Endothelial cell (in vitro differentiated cells): ENCODE measurements around the gene IFIT5. TPM values are rescaled to one million over a fixed set of nuclear protein-coding genes. Genes with fewer than 3 reads are reported as not detected.

ENCODE experiments used
- DNase-seq: peaks from one replicate; pipeline ENCODE4 v3.0.0; 2021; ENCODE audit warnings: low spot score
- H3K27ac Mint-ChIP-seq: one replicate; pipeline ENCODE4 v1.8.0; 2021; ENCODE audit warnings: mixed read lengths, inconsistent platforms; ENCODE audit not compliant: unreplicated experiment
- H3K27me3 Mint-ChIP-seq: one replicate; pipeline ENCODE4 v1.8.0; 2021; ENCODE audit warnings: mild to moderate bottlenecking, moderate library complexity, mixed read lengths, inconsistent platforms; ENCODE audit not compliant: unreplicated experiment
- H3K36me3 Mint-ChIP-seq: one replicate; pipeline ENCODE4 v1.8.0; 2021; ENCODE audit warnings: mild to moderate bottlenecking, low read depth, mixed read lengths, inconsistent platforms; ENCODE audit not compliant: unreplicated experiment
- H3K4me1 Mint-ChIP-seq: one replicate; pipeline ENCODE4 v1.8.0; 2021; ENCODE audit warnings: mild to moderate bottlenecking, mixed read lengths, inconsistent platforms; ENCODE audit not compliant: unreplicated experiment
- H3K4me3 Mint-ChIP-seq: one replicate; pipeline ENCODE4 v1.8.0; 2021; ENCODE audit warnings: mild to moderate bottlenecking, mixed read lengths, inconsistent platforms; ENCODE audit not compliant: unreplicated experiment
- H3K9me3 Mint-ChIP-seq: one replicate; pipeline ENCODE4 v1.8.0; 2021; ENCODE audit warnings: mixed read lengths, inconsistent platforms; ENCODE audit not compliant: unreplicated experiment
- total RNA-seq: library from RNA; stranded (reverse); fragmentation: NEBNext Ultra II Directional; extraction: Animal tissue kit (Norgen Biotek cat#: 25700); gene quantifications from one replicate; pipeline ENCODE4 v1.2.1, GENCODE V29; 2021; ENCODE audit not compliant: unreplicated experiment
- TF ChIP-seq, protein P1 (sequence below): fragments of 200-600 bp; sonication (generic); IDR thresholded peaks from one replicate; pipeline ENCODE4 v1.5.0; 2021; ENCODE audit warnings: antibody characterized with exemption; ENCODE audit not compliant: unreplicated experiment

IFIT5 gene
- total RNA-seq, 1 donor from 2014 or later, result 8.2 TPM

DNA sequence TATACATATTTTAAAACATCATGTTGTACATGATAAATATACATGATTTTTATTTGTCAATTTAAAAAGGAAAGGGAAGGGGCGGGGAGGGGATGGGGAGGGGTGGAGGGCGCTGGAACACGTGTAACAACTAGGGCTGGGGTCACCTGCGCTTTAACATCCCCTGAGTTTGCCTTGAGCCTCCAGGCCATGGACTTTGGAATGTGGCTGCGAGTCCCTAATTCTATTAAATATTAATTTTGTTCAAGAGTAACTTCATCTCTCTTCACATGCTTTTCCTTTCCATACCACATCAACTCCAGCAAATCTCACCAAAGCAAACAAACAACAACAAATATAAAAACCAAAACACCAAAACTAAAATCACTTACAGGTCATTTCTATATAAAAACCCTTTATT, 10.6 kb downstream of the IFIT5 start:
- Mint-ChIP-seq H3K36me3 (no peaks in the 10 kb centered on the region), H3K4me1 (peaks cover 3% of the 10 kb centered on the region), H3K27me3 (no peaks in the 10 kb centered on the region), H3K9me3 (no peaks in the 10 kb centered on the region), H3K27ac (no peak overlapping the region), H3K4me3 (no peak overlapping the region)
- DNase-seq, result no peak
- TF ChIP-seq, protein P1, sequence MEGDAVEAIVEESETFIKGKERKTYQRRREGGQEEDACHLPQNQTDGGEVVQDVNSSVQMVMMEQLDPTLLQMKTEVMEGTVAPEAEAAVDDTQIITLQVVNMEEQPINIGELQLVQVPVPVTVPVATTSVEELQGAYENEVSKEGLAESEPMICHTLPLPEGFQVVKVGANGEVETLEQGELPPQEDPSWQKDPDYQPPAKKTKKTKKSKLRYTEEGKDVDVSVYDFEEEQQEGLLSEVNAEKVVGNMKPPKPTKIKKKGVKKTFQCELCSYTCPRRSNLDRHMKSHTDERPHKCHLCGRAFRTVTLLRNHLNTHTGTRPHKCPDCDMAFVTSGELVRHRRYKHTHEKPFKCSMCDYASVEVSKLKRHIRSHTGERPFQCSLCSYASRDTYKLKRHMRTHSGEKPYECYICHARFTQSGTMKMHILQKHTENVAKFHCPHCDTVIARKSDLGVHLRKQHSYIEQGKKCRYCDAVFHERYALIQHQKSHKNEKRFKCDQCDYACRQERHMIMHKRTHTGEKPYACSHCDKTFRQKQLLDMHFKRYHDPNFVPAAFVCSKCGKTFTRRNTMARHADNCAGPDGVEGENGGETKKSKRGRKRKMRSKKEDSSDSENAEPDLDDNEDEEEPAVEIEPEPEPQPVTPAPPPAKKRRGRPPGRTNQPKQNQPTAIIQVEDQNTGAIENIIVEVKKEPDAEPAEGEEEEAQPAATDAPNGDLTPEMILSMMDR, result no peak

DNA sequence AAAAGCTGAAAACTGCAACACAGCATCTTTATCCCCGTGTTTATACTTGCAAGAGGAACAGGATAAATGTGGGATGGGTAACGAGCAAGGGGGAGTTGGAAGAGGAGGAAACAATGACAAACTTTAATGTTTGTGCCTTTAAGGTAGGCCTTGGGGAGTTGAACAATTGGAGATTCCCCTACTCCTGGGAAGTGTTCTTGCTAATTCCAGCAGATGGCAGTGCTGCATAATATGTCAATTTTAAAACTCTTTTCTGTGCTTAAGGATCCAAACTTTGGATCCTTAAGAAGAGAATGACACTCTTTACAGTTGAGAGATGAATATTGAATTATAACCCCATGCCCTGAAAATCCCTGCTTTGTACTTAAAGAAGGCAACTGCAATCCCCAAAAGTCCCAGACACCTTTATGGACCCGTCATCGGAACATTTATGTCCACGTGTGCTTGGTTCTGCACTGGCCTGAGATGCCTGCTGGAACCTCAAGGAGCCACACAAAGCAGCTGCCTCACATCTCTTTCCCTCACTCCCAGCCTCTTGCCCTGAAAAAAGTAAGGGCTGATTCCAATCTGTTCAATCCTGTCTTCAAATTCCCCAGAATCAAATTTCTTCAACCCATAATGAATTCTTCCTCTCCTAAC, 12.0 kb downstream of the IFIT5 start:
- H3K9me3 Mint-ChIP-seq, result no peaks in the 10 kb centered on the region
- no peak overlapping the region for H3K27ac Mint-ChIP-seq

DNA sequence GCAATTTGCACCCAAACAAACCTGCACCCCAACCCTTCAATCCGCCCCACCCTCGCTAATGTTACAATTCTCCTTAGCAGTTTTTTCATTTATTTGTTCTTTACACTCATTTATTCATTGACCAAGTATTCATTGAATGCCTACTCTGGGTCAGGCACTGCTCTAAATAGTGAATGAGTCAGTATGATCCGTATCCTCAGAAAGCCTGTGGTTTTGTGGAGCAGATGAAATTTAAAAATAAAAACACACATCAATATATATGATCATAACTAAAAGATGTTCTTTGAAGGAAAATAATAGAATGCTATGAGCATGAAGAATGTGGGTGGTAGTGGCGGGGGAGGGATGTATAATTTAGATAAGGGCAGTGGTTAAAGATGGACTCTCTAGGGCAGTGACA, 13.3 kb downstream of the IFIT5 start:
- TF ChIP-seq, protein P1, result no peak
- Mint-ChIP-seq H3K27ac (no peak overlapping the region), H3K27me3 (no peaks in the 10 kb centered on the region), H3K9me3 (no peaks in the 10 kb centered on the region), H3K36me3 (no peaks in the 10 kb centered on the region), H3K4me1 (peaks cover 3% of the 10 kb centered on the region), H3K4me3 (no peak overlapping the region)
- DNase-seq, result no peak

More for the DNA sequence above, 12.0 kb downstream of the IFIT5 start:
- peak; percentile 12 for DNase-seq
- Mint-ChIP-seq H3K27me3 (no peaks in the 10 kb centered on the region), H3K36me3 (no peaks in the 10 kb centered on the region), H3K4me1 (peaks cover 3% of the 10 kb centered on the region), H3K4me3 (no peak overlapping the region)
- TF ChIP-seq, protein P1, result peak; percentile 74

DNA sequence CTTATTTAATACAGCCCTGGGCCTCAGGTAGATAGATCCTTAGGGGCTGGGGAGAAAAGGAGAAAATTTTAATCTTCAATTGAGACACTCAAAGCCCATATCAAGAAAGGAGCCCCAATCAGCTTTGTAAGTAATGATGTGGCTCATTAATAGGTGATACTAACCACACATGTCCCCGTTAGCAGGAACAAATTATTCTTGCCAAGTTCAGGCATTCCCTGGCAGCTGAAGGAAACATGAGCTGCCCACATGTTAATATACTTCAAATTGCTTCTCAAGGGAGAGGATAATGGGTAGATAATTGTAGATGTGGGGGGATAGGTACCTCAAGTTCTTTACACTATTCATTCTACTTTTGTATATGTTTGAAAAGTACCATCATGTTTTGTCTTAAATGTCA, 14.5 kb downstream of the IFIT5 start:
- H3K27ac Mint-ChIP-seq, result no peak overlapping the region
- H3K9me3 Mint-ChIP-seq, result no peaks in the 10 kb centered on the region
- peaks cover 3% of the 10 kb centered on the region for H3K4me1 Mint-ChIP-seq
- no peak for DNase-seq
- H3K36me3 Mint-ChIP-seq, result no peaks in the 10 kb centered on the region
- no peaks in the 10 kb centered on the region for H3K27me3 Mint-ChIP-seq
- TF ChIP-seq, protein P1, result no peak
- no peak overlapping the region for H3K4me3 Mint-ChIP-seq

DNA sequence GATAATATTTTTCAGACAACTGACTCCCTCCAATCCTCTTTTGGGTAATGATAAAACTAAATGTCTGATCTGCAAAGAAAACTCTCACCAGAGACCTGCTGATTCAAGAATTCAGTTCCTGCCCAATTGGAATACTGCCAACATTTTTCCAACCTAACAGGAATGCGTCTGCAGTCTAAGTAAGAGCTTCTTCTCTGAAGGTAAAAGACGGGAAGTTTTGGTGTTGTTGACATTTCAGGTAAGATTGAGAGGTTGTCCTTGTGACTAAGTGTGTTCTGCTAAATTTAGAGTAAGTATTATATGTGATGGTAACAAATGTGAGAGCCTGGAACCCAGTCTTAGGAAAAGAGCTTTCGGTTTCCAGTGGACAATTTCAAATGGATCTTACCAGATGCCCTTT, 17.6 kb downstream of the IFIT5 start:
- H3K27me3 Mint-ChIP-seq, result no peaks in the 10 kb centered on the region
- TF ChIP-seq, protein P1, result no peak
- DNase-seq, result no peak
- H3K9me3 Mint-ChIP-seq, result no peaks in the 10 kb centered on the region
- no peak overlapping the region for H3K27ac Mint-ChIP-seq
- no peaks in the 10 kb centered on the region for H3K4me1 Mint-ChIP-seq
- H3K4me3 Mint-ChIP-seq, result no peak overlapping the region
- H3K36me3 Mint-ChIP-seq, result no peaks in the 10 kb centered on the region
